CD4-positive, alpha-beta T cell (primary cell): ENCODE results near the gene BTBD9. TPM values are rescaled to one million over a fixed set of nuclear protein-coding genes. Genes with fewer than 3 reads are reported as not detected.

ENCODE experiments used
- ATAC-seq: fragments of 200-7000 bp; cut with Tn5 transposase; one replicate; pipeline ENCODE4 v1.10.0; 2022; ENCODE audit warnings: mild to moderate bottlenecking; ENCODE audit not compliant: poor library complexity
- CTCF ChIA-PET: fragments of 350-600 bp; sonication (Branson Sonifier 250); formaldehyde crosslinking; loops from one replicate; lab custom pipeline; 2021; ENCODE audit warnings: antibody characterized with exemption, inconsistent platforms; lab: Charles Lee
- POLR2A ChIA-PET: fragments of 350-600 bp; sonication (Branson Sonifier 250); formaldehyde crosslinking; loops from one replicate; lab custom pipeline; 2021; ENCODE audit warnings: antibody characterized with exemption, inconsistent platforms; lab: Charles Lee
- DNase-seq, 14 experiments: peaks; one replicate each; pipeline ENCODE4 v3.0.0-alpha.2; 2013 to 2020; ENCODE audit warnings: mixed read lengths in 2 of 14
- H3K27ac ChIP-seq, 2 donors: one replicate each; pipeline versions ENCODE4 v1.5.1 to v1.7.0; 2013; ENCODE audit warnings: low read length in 2 of 2, low read depth in 1 of 2, mild to moderate bottlenecking in 1 of 2
- H3K27me3 ChIP-seq, 2 experiments: 1 replicate in 1 of 2; 2 replicates in 1 of 2; pipeline versions ENCODE4 v1.6.1 to v1.7.0; 2013; ENCODE audit warnings: low read length in 2 of 2, control low read depth in 1 of 2, mild to moderate bottlenecking in 1 of 2, moderate library complexity in 1 of 2; ENCODE audit not compliant: insufficient read depth in 2 of 2, control insufficient read depth in 1 of 2
- H3K36me3 ChIP-seq: one replicate; pipeline ENCODE4 v1.6.1; 2013; ENCODE audit warnings: low read length, control low read depth; ENCODE audit not compliant: insufficient read depth
- H3K4me1 ChIP-seq: one replicate; pipeline ENCODE4 v1.6.1; 2013; ENCODE audit warnings: low read length, control low read depth; ENCODE audit not compliant: insufficient read depth
- H3K4me3 ChIP-seq: one replicate; pipeline ENCODE4 v1.5.1; 2013; ENCODE audit warnings: mild to moderate bottlenecking, low read length, moderate library complexity
- H3K9me3 ChIP-seq, 2 experiments: 1 replicate in 1 of 2; 2 replicates in 1 of 2; pipeline versions ENCODE4 v1.6.1 to v1.7.0; 2013; ENCODE audit warnings: low read length in 2 of 2, mild to moderate bottlenecking in 2 of 2, control low read depth in 1 of 2, moderate library complexity in 1 of 2; ENCODE audit not compliant: control insufficient read depth in 1 of 2, insufficient read depth in 1 of 2
- H3K27ac Mint-ChIP-seq: one replicate; pipeline ENCODE4 v1.8.0; 2020; ENCODE audit warnings: mixed read lengths
- H3K27me3 Mint-ChIP-seq: one replicate; pipeline ENCODE4 v1.8.0; 2021; ENCODE audit warnings: mixed read lengths
- H3K36me3 Mint-ChIP-seq: one replicate; pipeline ENCODE4 v1.8.0; 2021; ENCODE audit warnings: low read depth, mixed read lengths
- H3K4me1 Mint-ChIP-seq: one replicate; pipeline ENCODE4 v1.8.0; 2021; ENCODE audit warnings: low read depth, mixed read lengths
- H3K4me3 Mint-ChIP-seq: one replicate; pipeline ENCODE4 v1.8.0; 2020; ENCODE audit warnings: mild to moderate bottlenecking, mixed read lengths
- H3K9me3 Mint-ChIP-seq: one replicate; pipeline ENCODE4 v1.8.0; 2020; ENCODE audit warnings: mixed read lengths
- CTCF ChIP-seq: fragments of 200-600 bp; IDR thresholded peaks from one replicate; pipeline ENCODE4 v1.8.0; 2022; ENCODE audit warnings: antibody characterized with exemption, mild to moderate bottlenecking
- intact Hi-C, 2 experiments: fragments of 100-400 bp; cut with DNase I in 1 of 2; cut with micrococcal nuclease in 1 of 2; formaldehyde crosslinking; loops; one replicate each; pipeline versions ENCODE4 v1.15.1 to v1.9.0; 2023 to 2025; cut with DNase I, micrococcal nuclease
- total RNA-seq, 174 experiments: library from RNA in 2 of 174; stranded (reverse) in 2 of 174; gene quantifications; one replicate each; pipeline ENCODE4 v1.2.3 and lab custom pipeline; 2021 to 2026

BTBD9 gene
- total RNA-seq, 2 experiments from 2014 or later, result 58.7 to 59.3 TPM

- ChIA-PET POLR2A (no interaction called here), CTCF (no interaction called here)
- no peak overlapping the region for H3K4me3 ChIP-seq
- H3K27ac ChIP-seq, result no peak overlapping the region
- no peaks in the 10 kb centered on the region for H3K27me3 Mint-ChIP-seq
- no peaks in the 10 kb centered on the region for H3K36me3 Mint-ChIP-seq
- no peaks in the 10 kb centered on the region for H3K9me3 Mint-ChIP-seq
- H3K9me3 ChIP-seq, result no peaks in the 10 kb centered on the region
- ATAC-seq, result no peak
- H3K36me3 ChIP-seq, result no peaks in the 10 kb centered on the region
- no peaks in the 10 kb centered on the region for H3K27me3 ChIP-seq
- no peaks in the 10 kb centered on the region for H3K4me1 ChIP-seq
- no peak overlapping the region for H3K4me3 Mint-ChIP-seq
- H3K27ac Mint-ChIP-seq, result no peak overlapping the region
- intact Hi-C loops, result no loop called here
- no peak for DNase-seq
- no peak for TF ChIP-seq CTCF
- peaks cover 2% of the 10 kb centered on the region for H3K4me1 Mint-ChIP-seq
Measured at GRCh38 chr6:38215651-38216311, 423.9 kb downstream of the BTBD9 start.

GRCh38 chr6:38215225-38215624, 424.5 kb downstream of the BTBD9 start:
- H3K4me3 Mint-ChIP-seq, result no peak overlapping the region
- H3K9me3 Mint-ChIP-seq, result no peaks in the 10 kb centered on the region
- H3K27ac Mint-ChIP-seq, result no peak overlapping the region
- Histone ChIP-seq H3K4me1 (no peaks in the 10 kb centered on the region), H3K27ac (no peak overlapping the region), H3K27me3 (no peaks in the 10 kb centered on the region), H3K4me3 (no peak overlapping the region), H3K36me3 (no peaks in the 10 kb centered on the region), H3K9me3 (no peaks in the 10 kb centered on the region)
- TF ChIP-seq CTCF, result no peak
- H3K4me1 Mint-ChIP-seq, result peaks cover 7% of the 10 kb centered on the region
- intact Hi-C loops, result no loop called here
- ChIA-PET POLR2A (no interaction called here), CTCF (no interaction called here)
- H3K27me3 Mint-ChIP-seq, result no peaks in the 10 kb centered on the region
- ATAC-seq (no peak), DNase-seq (no peak)
- H3K36me3 Mint-ChIP-seq, result no peaks in the 10 kb centered on the region

- POLR2A ChIA-PET, result no interaction called here
- CTCF ChIA-PET, result no interaction called here
- no peak for DNase-seq
- intact Hi-C loops, result no loop called here
- Mint-ChIP-seq H3K36me3 (peaks cover 3% of the 10 kb centered on the region), H3K4me3 (no peak overlapping the region), H3K27me3 (no peaks in the 10 kb centered on the region), H3K9me3 (no peaks in the 10 kb centered on the region), H3K27ac (no peak overlapping the region), H3K4me1 (peaks cover 10% of the 10 kb centered on the region)
- Histone ChIP-seq H3K4me1 (peaks cover 7% of the 10 kb centered on the region), H3K27ac (no peak overlapping the region), H3K36me3 (no peaks in the 10 kb centered on the region), H3K4me3 (no peak overlapping the region), H3K27me3 (no peaks in the 10 kb centered on the region), H3K9me3 (no peaks in the 10 kb centered on the region)
- no peak for TF ChIP-seq CTCF
- ATAC-seq, result no peak
Measured at GRCh38 chr6:38214159-38214558, 425.6 kb downstream of the BTBD9 start.
